SK-N-SH treated with all-trans-retinoic acid at 6 μM for 48 hours (cell line): ENCODE measurements around the gene CENPK.
A peak's percentile ranks its signal among the peaks of the same experiment; 100 is the strongest.

Experiments
- ATAC-seq: fragments of 200-7000 bp; cut with Tn5 transposase; 3 replicates; pipeline ENCODE4 v1.9.1; 2020; ENCODE audit warnings: mild to moderate bottlenecking, moderate library complexity
- ARNTL ChIP-seq: fragments of 450-650 bp; formaldehyde crosslinking; IDR thresholded peaks from 2 replicates; pipeline ENCODE4 v1.5.0; 2020; ENCODE audit warnings: low read depth, mild to moderate bottlenecking, moderate library complexity, borderline replicate concordance
- BACH2 ChIP-seq: fragments of 250-450 bp; sonication (Bioruptor Pico); IDR thresholded peaks from 2 replicates; pipeline ENCODE4 v1.9.0; 2021; ENCODE audit warnings: mild to moderate bottlenecking, borderline replicate concordance
- CREB5 ChIP-seq: fragments of 250-450 bp; sonication (Bioruptor Pico); IDR thresholded peaks from 2 replicates; pipeline ENCODE4 v1.5.1; 2020; ENCODE audit warnings: low read depth, mild to moderate bottlenecking, moderate library complexity
- CSDC2 ChIP-seq: fragments of 250-450 bp; sonication (Bioruptor Pico); IDR thresholded peaks from 2 replicates; pipeline ENCODE4 v1.5.0; 2020; ENCODE audit warnings: mild to moderate bottlenecking, moderate library complexity
- ESRRG ChIP-seq: fragments of 250-450 bp; sonication (Bioruptor Pico); IDR thresholded peaks from 2 replicates; pipeline ENCODE4 v1.6.1; 2021; ENCODE audit warnings: mild to moderate bottlenecking
- GLIS3 ChIP-seq: fragments of 250-450 bp; sonication (Bioruptor Pico); IDR thresholded peaks from 2 replicates; pipeline ENCODE4 v1.5.0; 2020; ENCODE audit warnings: mild to moderate bottlenecking, moderate library complexity
- PATZ1 ChIP-seq: fragments of 250-450 bp; sonication (Bioruptor Pico); IDR thresholded peaks from 2 replicates; pipeline ENCODE4 v1.8.0; 2020; ENCODE audit warnings: mild to moderate bottlenecking, moderate library complexity, borderline replicate concordance
- POU6F1 ChIP-seq: fragments of 250-450 bp; sonication (Bioruptor Pico); IDR thresholded peaks from 2 replicates; pipeline ENCODE4 v1.8.0; 2021; ENCODE audit warnings: low read depth, mild to moderate bottlenecking, moderate library complexity, borderline replicate concordance
- PPARA ChIP-seq: fragments of 250-450 bp; sonication (Bioruptor Pico); IDR thresholded peaks from 2 replicates; pipeline ENCODE4 v1.5.0; 2020; ENCODE audit warnings: mild to moderate bottlenecking, borderline replicate concordance
- SNAI2 ChIP-seq: fragments of 250-450 bp; sonication (Bioruptor Pico); IDR thresholded peaks from 2 replicates; pipeline ENCODE4 v1.5.0; 2020; ENCODE audit warnings: mild to moderate bottlenecking, moderate library complexity
- TCF4 ChIP-seq: fragments of 250-450 bp; sonication (Bioruptor Pico); IDR thresholded peaks from 2 replicates; pipeline ENCODE4 v1.8.0; 2021; ENCODE audit warnings: mild to moderate bottlenecking, moderate library complexity, borderline replicate concordance
- TOX ChIP-seq: fragments of 250-450 bp; sonication (Bioruptor Pico); IDR thresholded peaks from 2 replicates; pipeline ENCODE4 v1.8.0; 2021; ENCODE audit warnings: mild to moderate bottlenecking, moderate library complexity, borderline replicate concordance
- TSHZ2 ChIP-seq: fragments of 250-450 bp; sonication (Bioruptor Pico); IDR thresholded peaks from 2 replicates; pipeline ENCODE4 v1.5.0; 2020; ENCODE audit warnings: mild to moderate bottlenecking, moderate library complexity
- ZC3H10 ChIP-seq: fragments of 250-450 bp; sonication (Bioruptor Pico); IDR thresholded peaks from 2 replicates; pipeline ENCODE4 v1.5.1; 2021; ENCODE audit warnings: mild to moderate bottlenecking, moderate library complexity
- ZFP3 ChIP-seq: fragments of 250-450 bp; sonication (Bioruptor Pico); IDR thresholded peaks from 2 replicates; pipeline ENCODE4 v1.5.0; 2020; ENCODE audit warnings: mild to moderate bottlenecking, moderate library complexity
- ZFP30 ChIP-seq: fragments of 450-650 bp; formaldehyde crosslinking; IDR thresholded peaks from 2 replicates; pipeline ENCODE4 v1.5.0; 2022; ENCODE audit warnings: mild to moderate bottlenecking, moderate library complexity
- ZNF565 ChIP-seq: fragments of 450-650 bp; formaldehyde crosslinking; conservative IDR thresholded peaks from 2 replicates; pipeline ENCODE4 v1.5.0; 2020; ENCODE audit warnings: low read depth, mild to moderate bottlenecking, moderate library complexity
- ZNF70 ChIP-seq: fragments of 450-650 bp; formaldehyde crosslinking; IDR thresholded peaks from 2 replicates; pipeline ENCODE4 v1.5.0; 2020; ENCODE audit warnings: mild to moderate bottlenecking, moderate library complexity

CENPK gene

GRCh38 chr5:65481635-65482295 lies 81.2 kb downstream of the CENPK start, which contains the start of gene ADAMTS6:
Gene ADAMTS6, minus strand, starts transcription at chr5:65481920. Its CDS starts 8,247 bp downstream, at chr5:65473673.
- peak; percentile 69; the same call in 1 of the 2 replicates for TF ChIP-seq PATZ1 (CRISPR knock-in tag)
- peak; percentile 37; the same call in 1 of the 2 replicates for TF ChIP-seq TCF4 (CRISPR knock-in tag)
- no peak for TF ChIP-seq CREB5 (CRISPR knock-in tag)
- TF ChIP-seq CSDC2 (CRISPR knock-in tag): no peak
- TF ChIP-seq, all 23 proteins: peak for 2
- peak; percentile 77 for ATAC-seq

- TF ChIP-seq TOX (CRISPR knock-in tag) (no peak), TCF4 (CRISPR knock-in tag) (no peak), ZC3H10 (CRISPR knock-in tag) (no peak), GLIS3 (CRISPR knock-in tag) (no peak), ZNF565 (CRISPR knock-in tag) (no peak), POU6F1 (CRISPR knock-in tag) (no peak), SNAI2 (CRISPR knock-in tag) (no peak), CREB5 (CRISPR knock-in tag) (no peak), PATZ1 (CRISPR knock-in tag) (no peak), ESRRG (CRISPR knock-in tag) (no peak), ZNF70 (CRISPR knock-in tag) (no peak), ZFP3 (no peak), TSHZ2 (no peak), ARNTL (CRISPR knock-in tag) (no peak)
- TF ChIP-seq, all 23 proteins: peak for 0
- peak; percentile 34 for ATAC-seq
Observed at GRCh38 chr5:65481171-65481581, 81.8 kb downstream of the CENPK start.

GRCh38 chr5:65480306-65480865 lies 82.6 kb downstream of the CENPK start:
- TF ChIP-seq PPARA (CRISPR knock-in tag) (no peak), TSHZ2 (no peak), PATZ1 (CRISPR knock-in tag) (no peak), BACH2 (CRISPR knock-in tag) (no peak), ZFP30 (CRISPR knock-in tag) (no peak), ZNF565 (CRISPR knock-in tag) (no peak), ARNTL (CRISPR knock-in tag) (no peak)
- TF ChIP-seq, all 23 proteins: peak for 0
- ATAC-seq: peak; percentile 41
